NCI-H524 treated with DMSO at 0.1 percent for 48 hours (cell line): Measurements from ENCODE around the gene ZNF618.

Experiments used
- DNase-seq: peaks from one replicate; lab custom pipeline; 2025; lab: John Stamatoyannopoulos, UW

Gene ZNF618

DNA sequence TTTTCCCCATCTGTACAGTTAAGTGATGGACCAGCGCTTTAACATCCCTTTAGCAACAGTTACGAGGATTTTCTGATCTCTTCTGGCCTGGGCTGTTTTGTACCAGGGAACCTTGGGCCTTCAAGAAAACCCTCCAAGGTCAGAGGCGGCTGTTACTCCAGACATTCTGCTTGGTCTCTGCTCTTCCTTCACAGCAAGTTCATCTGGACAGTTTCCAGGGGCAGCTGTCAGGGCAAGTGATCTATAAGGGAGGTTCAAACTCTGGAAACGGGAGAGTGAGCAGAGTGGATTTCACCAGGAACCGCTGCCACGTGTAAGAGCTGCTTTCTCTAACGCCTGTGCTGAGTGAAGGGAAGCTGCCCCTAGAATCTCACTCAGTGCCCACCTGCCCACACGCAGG, 36.7 kb downstream of the ZNF618 start:
- DNase-seq = no peak

- no peak for DNase-seq
Measured at GRCh38 chr9:113913426-113914195, 37.5 kb downstream of the ZNF618 start.

GRCh38 chr9:113914517-113914916, 38.4 kb downstream of the ZNF618 start:
- DNase-seq = no peak

- DNase-seq = no peak
Measured at GRCh38 chr9:113915817-113916434, 39.8 kb downstream of the ZNF618 start.

DNA sequence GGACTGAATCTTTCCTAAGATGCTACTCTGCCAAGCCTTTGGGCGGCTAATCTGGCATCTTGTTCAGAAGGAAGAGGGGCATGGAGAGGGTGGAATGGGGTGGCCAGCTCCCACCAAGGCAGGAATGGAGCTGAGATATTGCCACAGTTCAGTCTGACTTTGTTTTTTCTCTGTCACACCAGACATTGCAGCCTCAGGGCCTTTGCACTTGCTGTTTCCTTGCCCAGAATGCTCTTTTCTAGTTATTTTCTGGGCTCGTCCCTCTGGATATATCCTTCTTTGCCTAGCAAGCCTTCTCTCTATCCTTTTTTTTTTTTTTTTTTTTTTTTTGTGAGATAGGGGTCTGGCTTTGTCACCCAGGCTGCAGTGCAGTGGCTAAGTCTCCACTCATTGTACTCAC, 40.8 kb downstream of the ZNF618 start:
- DNase-seq = no peak

- no peak for DNase-seq
Measured at GRCh38 chr9:113918697-113919350, 42.7 kb downstream of the ZNF618 start.

GRCh38 chr9:113919382-113919781, 43.3 kb downstream of the ZNF618 start:
- no peak for DNase-seq

GRCh38 chr9:113919871-113920270, 43.8 kb downstream of the ZNF618 start:
- no peak for DNase-seq

DNA sequence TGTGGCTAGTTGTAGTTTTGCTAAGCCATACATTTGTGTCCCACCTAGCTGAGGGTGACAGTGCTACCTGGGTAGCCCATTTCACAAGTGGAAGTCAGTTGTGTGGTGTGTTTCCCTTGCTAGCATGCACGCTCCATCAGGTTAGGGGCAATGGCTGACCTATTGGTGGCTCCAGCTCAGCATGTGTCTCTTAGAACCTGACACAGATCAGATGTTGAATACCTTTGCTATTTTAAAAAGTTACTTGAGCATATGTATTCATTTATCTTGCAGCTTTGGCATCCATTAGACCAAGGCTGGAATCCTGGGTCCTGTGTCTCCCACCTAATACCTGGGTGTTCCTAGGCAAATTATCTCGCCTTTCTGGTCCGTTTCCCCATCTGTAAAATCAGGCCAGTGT, 44.8 kb downstream of the ZNF618 start:
- no peak for DNase-seq

DNA sequence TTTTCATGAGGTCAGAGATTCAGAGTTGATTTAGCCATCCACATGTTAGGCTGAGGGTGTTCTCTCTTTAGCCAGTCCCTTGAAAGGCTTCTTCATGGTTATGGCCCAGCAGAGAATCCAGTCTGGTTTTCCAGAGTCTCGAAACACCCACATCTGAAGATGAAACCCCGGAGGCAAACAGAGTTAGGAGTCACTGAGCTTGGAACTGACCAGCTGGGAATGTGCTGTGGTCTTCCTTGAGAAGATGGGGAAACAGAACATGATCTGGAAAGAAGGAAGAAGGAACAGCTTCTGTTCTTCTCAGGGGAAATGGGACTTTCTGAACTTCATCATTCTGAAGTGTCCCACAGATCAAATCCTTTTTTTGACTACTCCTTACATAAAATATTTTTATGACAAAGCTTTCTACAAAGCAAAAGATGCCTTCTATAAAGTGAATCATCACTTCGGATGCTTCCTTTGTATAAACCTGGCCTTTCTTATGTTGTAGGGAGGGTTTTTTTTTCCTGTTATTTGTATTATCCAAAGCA, 45.4 kb downstream of the ZNF618 start:
- no peak for DNase-seq

- DNase-seq = no peak
Measured at GRCh38 chr9:113922160-113922559, 46.1 kb downstream of the ZNF618 start.

DNA sequence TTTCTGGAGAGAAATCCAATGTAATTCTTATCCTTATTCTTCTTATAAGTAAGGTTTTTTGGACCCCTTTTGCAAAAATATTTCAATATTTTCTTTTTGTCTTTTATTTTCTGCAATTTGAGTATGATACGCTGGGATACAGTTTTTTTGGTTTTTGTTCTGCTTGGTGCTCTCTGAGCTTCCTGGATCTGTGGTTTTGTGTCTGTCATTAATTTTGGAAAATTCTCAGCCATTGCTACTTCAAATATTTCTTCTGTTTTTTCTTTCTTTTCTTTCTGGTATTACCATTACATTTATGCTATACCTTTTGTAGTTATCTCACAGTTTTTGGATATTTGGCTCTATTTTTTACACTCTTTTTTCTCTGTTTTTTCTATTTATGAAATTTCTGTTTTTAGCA, 50.1 kb downstream of the ZNF618 start:
- DNase-seq = no peak

- DNase-seq = no peak
Measured at GRCh38 chr9:113927277-113927676, 51.2 kb downstream of the ZNF618 start.

DNA sequence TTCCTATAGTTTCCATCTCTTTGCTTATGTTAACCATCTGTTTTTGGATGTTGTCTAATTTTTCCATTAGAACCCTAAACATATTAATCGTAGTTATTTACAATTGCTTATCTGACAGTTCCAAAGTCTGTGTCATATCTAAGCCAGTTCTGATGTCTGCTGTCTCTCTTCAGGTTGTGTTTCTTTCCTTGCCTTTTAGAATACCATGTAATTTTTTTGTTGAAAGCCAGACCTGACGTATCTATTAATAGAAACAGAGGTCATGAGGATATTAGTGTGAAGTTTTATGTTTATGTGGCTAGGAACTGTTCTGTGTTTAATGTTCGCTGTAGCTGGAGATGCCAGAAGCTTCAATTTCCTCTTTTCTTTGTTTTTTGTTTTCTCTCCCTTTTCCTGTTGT, 52.2 kb downstream of the ZNF618 start:
- no peak for DNase-seq

- DNase-seq = no peak
Measured at GRCh38 chr9:113929634-113930389, 53.7 kb downstream of the ZNF618 start.

DNA sequence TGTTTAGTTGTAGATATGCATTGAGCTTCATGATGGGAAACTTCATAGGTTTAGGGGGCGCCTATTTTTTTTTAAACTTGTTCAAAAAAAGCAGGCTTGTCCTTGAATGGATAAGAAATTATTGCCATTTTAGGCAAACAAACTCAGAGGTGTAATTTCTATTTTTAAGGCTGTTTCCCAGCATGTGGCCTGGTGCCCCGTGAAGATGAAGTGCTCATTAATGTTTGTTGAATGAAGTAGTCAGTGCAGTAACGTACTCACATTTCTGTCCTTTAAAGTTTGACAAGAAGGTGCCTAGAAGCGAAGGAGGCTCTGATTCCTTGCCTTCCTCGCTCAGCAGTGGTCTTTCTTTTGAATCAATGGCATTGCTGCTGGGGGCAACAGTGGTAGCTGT, 54.3 kb downstream of the ZNF618 start:
- DNase-seq = no peak

- DNase-seq = peak; percentile 80
Measured at GRCh38 chr9:113931140-113931539, 55.0 kb downstream of the ZNF618 start.

GRCh38 chr9:113931777-113932176, 55.7 kb downstream of the ZNF618 start:
- DNase-seq = no peak

- DNase-seq = no peak
Measured at GRCh38 chr9:113932906-113933584, 56.9 kb downstream of the ZNF618 start.

- DNase-seq = no peak
Measured at GRCh38 chr9:113933671-113934070, 57.6 kb downstream of the ZNF618 start.

DNA sequence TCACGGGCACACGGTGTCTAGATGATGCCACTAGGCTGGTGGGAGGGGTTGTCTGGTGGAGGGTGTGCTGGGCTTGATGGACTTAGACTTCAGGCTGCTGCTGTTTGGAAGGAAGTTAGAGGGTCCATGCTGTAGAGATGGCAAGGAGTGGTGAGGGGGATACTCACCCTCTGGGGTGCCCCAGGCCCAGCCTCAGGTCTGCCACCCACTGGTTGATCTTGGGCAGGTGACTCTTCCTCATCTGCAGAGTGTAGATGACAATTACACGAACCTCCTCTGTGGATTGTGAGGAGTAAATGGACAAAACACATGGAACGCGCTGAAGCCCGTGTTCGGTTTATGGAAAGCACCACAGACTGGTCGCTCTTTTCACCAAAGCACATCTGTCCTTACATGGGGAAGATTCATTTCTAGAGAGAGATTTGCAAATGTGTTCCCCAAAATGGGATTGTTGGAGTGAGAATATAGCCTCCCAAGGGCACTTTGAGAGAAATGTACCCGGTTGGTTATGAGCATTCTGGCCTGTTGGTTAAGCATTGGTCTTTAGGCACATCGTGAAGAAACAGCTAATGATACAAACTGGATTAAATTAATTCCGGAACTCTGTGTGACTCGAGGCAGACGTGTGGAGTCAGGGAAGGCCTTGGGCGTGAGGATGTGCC, 58.2 kb downstream of the ZNF618 start:
- DNase-seq = no peak
